HG03108 (cell line): ENCODE data around the gene OLFML2A.
"Not testable (repeated sequence)": the region's sequence is repeated elsewhere in the genome, so short reads cannot be mapped to it uniquely, and the experiment has no call there.

Experiments used
- ATAC-seq: cut with Tn5 transposase; IDR thresholded peaks from one replicate; pipeline ENCODE4 v1.9.1; 2021; ENCODE audit warnings: moderate library complexity; ENCODE audit not compliant: unreplicated experiment

Gene OLFML2A

GRCh38 chr9:124818431-124819281, 41.7 kb downstream of the OLFML2A start:
- no peak for ATAC-seq

GRCh38 chr9:124820698-124821623, 44.0 kb downstream of the OLFML2A start:
- no peak for ATAC-seq

- ATAC-seq, result no peak
Measured at GRCh38 chr9:124828489-124829333, 51.8 kb downstream of the OLFML2A start.

GRCh38 chr9:124829334-124829669, 52.4 kb downstream of the OLFML2A start:
- ATAC-seq, result no peak

- no peak for ATAC-seq
Measured at GRCh38 chr9:124830593-124830992, 53.7 kb downstream of the OLFML2A start.

- no peak for ATAC-seq
Measured at GRCh38 chr9:124831642-124832364, 54.9 kb downstream of the OLFML2A start.

- no peak for ATAC-seq
Measured at GRCh38 chr9:124834591-124834990, 57.7 kb downstream of the OLFML2A start.

GRCh38 chr9:124835026-124835557, 58.2 kb downstream of the OLFML2A start:
- ATAC-seq, result no peak

- ATAC-seq, result not testable (repeated sequence)
Measured at GRCh38 chr9:124838132-124838531, 61.2 kb downstream of the OLFML2A start.

- ATAC-seq, result not testable (repeated sequence)
Measured at GRCh38 chr9:124838567-124839275, 61.8 kb downstream of the OLFML2A start.

GRCh38 chr9:124839612-124840299, 62.8 kb downstream of the OLFML2A start:
- ATAC-seq, result no peak

- no peak for ATAC-seq
Measured at GRCh38 chr9:124840300-124840833, 63.4 kb downstream of the OLFML2A start.

GRCh38 chr9:124841075-124841821, 64.3 kb downstream of the OLFML2A start:
- ATAC-seq, result no peak

GRCh38 chr9:124843456-124844034, 66.6 kb downstream of the OLFML2A start:
- ATAC-seq, result no peak

GRCh38 chr9:124844291-124844690, 67.4 kb downstream of the OLFML2A start:
- ATAC-seq, result no peak

GRCh38 chr9:124846467-124846866, 69.5 kb downstream of the OLFML2A start:
- not testable (repeated sequence) for ATAC-seq

- ATAC-seq, result no peak
Measured at GRCh38 chr9:124846969-124847368, 70.0 kb downstream of the OLFML2A start.
